Tibial nerve (tissue), 4 donors: ENCODE measurements around the gene TNPO3. TPM values are rescaled to one million over a fixed set of nuclear protein-coding genes. Genes with fewer than 3 reads are reported as not detected.

Source experiments
- DNase-seq, 2 donors: peaks; one replicate each; pipeline ENCODE4 v3.0.0-alpha.2; 2019; ENCODE audit warnings: low spot score in 2 of 2
- H3K27ac ChIP-seq, 4 donors: fragments of 200-600 bp; sonication (generic) in 3 of 4; one replicate each; pipeline ENCODE4 v1.5.1; 2017 to 2019; ENCODE audit warnings: mild to moderate bottlenecking in 1 of 4
- H3K27me3 ChIP-seq, 2 donors: fragments of 200-600 bp; sonication (generic) in 1 of 2; one replicate each; pipeline versions ENCODE4 v1.5.1 to v1.6.0; 2017 to 2019
- H3K36me3 ChIP-seq, 3 donors: fragments of 200-600 bp; sonication (generic); one replicate each; pipeline ENCODE4 v1.5.1; 2018 to 2019
- H3K4me1 ChIP-seq, 4 donors: fragments of 200-600 bp; sonication (generic) in 3 of 4; one replicate each; pipeline ENCODE4 v1.5.1; 2017 to 2019
- H3K4me3 ChIP-seq, 4 donors: fragments of 200-600 bp; sonication (generic) in 3 of 4; one replicate each; pipeline ENCODE4 v1.5.1; 2017 to 2019; ENCODE audit warnings: mild to moderate bottlenecking in 1 of 4, moderate library complexity in 1 of 4
- H3K9me3 ChIP-seq, 4 donors: fragments of 200-600 bp; sonication (generic) in 3 of 4; one replicate each; pipeline ENCODE4 v1.5.1; 2017 to 2019
- CTCF ChIP-seq, 5 experiments: fragments of 200-600 bp in 3 of 5; fragments of 450-650 bp in 2 of 5; sonication (generic) in 3 of 5; IDR thresholded peaks; one replicate each; pipeline ENCODE4 v1.5.1; 2016 to 2019; ENCODE audit warnings: antibody characterized with exemption in 5 of 5, mild to moderate bottlenecking in 3 of 5, moderate library complexity in 2 of 5
- EP300 ChIP-seq, 2 donors: sonication (generic); formaldehyde crosslinking; IDR thresholded peaks; one replicate each; pipeline ENCODE4 v1.6.1; 2017; ENCODE audit warnings: antibody characterized with exemption in 2 of 2, mild to moderate bottlenecking in 1 of 2
- POLR2A ChIP-seq, 2 donors: fragments of 450-650 bp; IDR thresholded peaks; one replicate each; pipeline ENCODE4 v1.6.1; 2017; ENCODE audit warnings: antibody characterized with exemption in 2 of 2, mild to moderate bottlenecking in 2 of 2, moderate library complexity in 2 of 2
- WGBS, 2 donors: methylation state at CpG; one replicate each; pipeline ENCODE4 v1.1.5; 2018; 5-methylcytosine and 5-hydroxymethylcytosine counted together
- small RNA-seq: library from RNA; depleted of rRNA; stranded (forward); fragments of <200 nt; gene quantifications from one replicate; pipeline ENCODE3, GENCODE V24; 2016
- total RNA-seq, 4 donors: library from RNA; depleted of rRNA; stranded (reverse); fragments of >200 nt; gene quantifications; one replicate each; pipeline ENCODE4 v1.1.0, GENCODE V29; 2016

TNPO3 gene
- total RNA-seq, 4 donors from 2014 or later, result 33.9 to 36.9 (median 35.5) TPM

DNA sequence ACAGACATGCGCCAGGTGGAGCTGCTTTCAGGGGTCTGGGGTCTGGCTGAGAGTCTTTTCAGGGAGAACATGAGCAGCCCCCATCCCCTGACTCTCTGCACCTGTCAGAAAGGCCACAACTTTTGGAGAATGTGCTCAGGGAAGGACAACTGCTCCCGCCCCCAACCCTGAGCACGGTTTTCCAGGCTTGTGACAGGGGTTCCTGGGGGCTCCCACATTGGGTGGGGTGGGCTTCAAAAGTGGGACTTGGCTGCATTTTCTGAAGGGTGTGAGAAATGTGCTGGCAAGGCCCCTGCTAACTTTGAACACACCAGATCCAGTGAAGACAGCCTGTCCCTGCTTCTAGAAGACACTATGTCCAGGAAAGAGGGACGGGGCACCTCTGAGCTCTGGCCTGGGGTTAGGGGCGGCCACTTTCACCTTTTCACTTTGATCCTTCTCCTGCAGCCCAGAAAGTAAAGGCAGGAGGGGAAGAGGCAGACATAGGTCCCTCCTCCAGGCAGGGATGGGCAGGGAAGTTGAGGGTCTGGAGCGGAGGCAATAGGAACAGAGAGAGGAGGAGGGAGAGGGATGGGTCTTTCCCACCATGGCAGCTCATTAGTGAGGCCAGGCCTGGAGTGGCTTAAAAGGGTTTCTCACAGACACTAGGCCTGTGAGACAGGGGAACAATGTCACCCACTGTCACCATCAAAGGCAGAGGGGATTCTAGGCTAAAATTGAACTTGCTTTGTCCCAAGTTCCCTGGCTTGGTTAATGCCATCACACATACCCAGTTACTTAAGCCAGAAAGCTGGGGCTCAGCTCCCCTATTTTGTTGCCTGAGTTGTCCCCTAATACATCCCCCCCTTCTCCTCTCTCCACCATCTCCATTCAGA is 145.9 kb downstream of the TNPO3 start:
- TF ChIP-seq EP300 (IDR thresholded peaks at IDR 0.05) (no peak), CTCF (IDR thresholded peaks at IDR 0.05) (no peak), POLR2A (IDR thresholded peaks at IDR 0.05) (no peak)
- Histone ChIP-seq H3K27ac (no peak overlapping the region), H3K36me3 (no peaks in the 10 kb centered on the region), H3K4me1 (peaks cover 0 to 14% (median 3%) of the 10 kb centered on the region in 4 donors), H3K27me3 (peaks cover 0 to 66% of the 10 kb centered on the region in 2 donors), H3K9me3 (no peaks in the 10 kb centered on the region), H3K4me3 (no peak overlapping the region)
- DNase-seq, result no peak
- WGBS, 2 donors, result 88 to 89% methylated on average over 6 of the region's 6 CpGs

GRCh38 chr7:128906766-128907559 is 147.9 kb downstream of the TNPO3 start:
- no peak overlapping the region for H3K4me3 ChIP-seq
- WGBS, 2 donors, result 88 to 89% methylated on average over 12 to 19 of the region's 19 CpGs
- H3K36me3 ChIP-seq, result no peaks in the 10 kb centered on the region
- no peak overlapping the region for H3K27ac ChIP-seq
- no peak for DNase-seq
- H3K27me3 ChIP-seq, result peaks cover 0 to 69% of the 10 kb centered on the region in 2 donors
- H3K4me1 ChIP-seq, result peaks cover 0 to 14% (median 3%) of the 10 kb centered on the region in 4 donors
- no peaks in the 10 kb centered on the region for H3K9me3 ChIP-seq
- TF ChIP-seq EP300 (IDR thresholded peaks at IDR 0.05) (no peak), CTCF (IDR thresholded peaks at IDR 0.05) (no peak), POLR2A (IDR thresholded peaks at IDR 0.05) (no peak)

- Histone ChIP-seq H3K4me3 (no peak overlapping the region), H3K36me3 (no peaks in the 10 kb centered on the region), H3K27ac (no peak overlapping the region), H3K9me3 (no peaks in the 10 kb centered on the region), H3K4me1 (peaks cover 0 to 14% (median 3%) of the 10 kb centered on the region in 4 donors), H3K27me3 (peaks cover 0 to 61% of the 10 kb centered on the region in 2 donors)
- TF ChIP-seq CTCF (IDR thresholded peaks at IDR 0.05) (no peak), EP300 (IDR thresholded peaks at IDR 0.05) (no peak), POLR2A (IDR thresholded peaks at IDR 0.05) (no peak)
- WGBS, 2 donors, result 78 to 88% methylated on average over 5 of the region's 5 CpGs
- no peak for DNase-seq
These were observed 148.7 kb downstream of the TNPO3 start for GRCh38 chr7:128906001-128906765.

DNA sequence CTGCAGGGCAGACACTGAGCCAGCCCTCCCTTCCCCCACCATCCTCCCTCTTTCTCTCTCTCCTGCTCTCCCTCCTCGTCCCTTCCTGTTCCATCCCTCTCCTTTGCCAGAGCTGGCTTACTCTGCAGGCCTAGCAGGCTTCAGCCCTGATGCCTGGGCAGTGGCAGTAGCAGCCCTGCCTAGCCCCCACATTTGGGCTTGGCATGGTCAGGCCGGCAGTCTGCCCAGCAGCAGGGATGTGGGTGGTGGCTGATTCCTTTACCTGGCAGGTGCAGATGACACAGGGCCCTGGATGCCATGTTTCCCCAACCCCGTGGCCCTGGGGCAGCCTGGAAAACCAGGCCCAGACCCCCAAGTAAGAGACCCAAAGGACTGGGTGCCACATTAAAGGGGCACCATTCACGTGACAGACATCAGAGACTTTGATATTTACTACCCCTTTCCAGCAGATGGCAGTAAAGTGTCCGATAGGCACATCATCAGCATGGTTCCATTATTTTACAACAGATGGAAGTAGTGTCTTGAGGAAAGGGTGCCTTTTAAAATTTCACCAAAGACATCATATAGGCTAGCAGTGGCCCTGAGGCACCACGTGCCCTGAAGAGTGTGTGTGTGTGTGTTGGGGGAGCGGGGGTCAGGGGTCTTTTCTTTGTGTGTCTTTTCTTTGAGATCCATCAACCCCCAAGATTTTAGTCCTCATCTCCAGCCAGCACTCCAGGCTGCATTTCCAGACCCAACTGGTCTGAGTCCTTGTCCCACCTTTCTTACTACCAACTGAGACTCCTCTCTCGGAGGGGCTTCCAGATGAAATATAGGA is 150.3 kb downstream of the TNPO3 start:
- H3K27me3 ChIP-seq, result peaks cover 0 to 45% of the 10 kb centered on the region in 2 donors
- DNase-seq, result peak in 1 of 2 donors; percentile 21

More for the DNA sequence above, 150.3 kb downstream of the TNPO3 start:
- TF ChIP-seq EP300 (IDR thresholded peaks at IDR 0.05) (no peak), CTCF (IDR thresholded peaks at IDR 0.05) (peak; percentile 34 to 54 (median 47))
- no peaks in the 10 kb centered on the region for H3K36me3 ChIP-seq
- no peak overlapping the region for H3K4me3 ChIP-seq
- no peak overlapping the region for H3K27ac ChIP-seq
- 40 to 49% methylated on average over 8 of the region's 8 CpGs for WGBS, 2 donors
- H3K4me1 ChIP-seq, result peaks cover 0 to 2% (median under 1%) of the 10 kb centered on the region in 4 donors
- peaks cover 0 to 3% (median 0%) of the 10 kb centered on the region in 4 donors for H3K9me3 ChIP-seq

Small RNA genes within 50 kb of the gene (small RNA-seq; reads per million reads assigned to genes)
- not detected for gene RN7SL306P

Other genes starting within 250 kb of the TNPO3 start
- 10 to 100 TPM in 2 of 4 donors, 1 to 10 TPM in 2; 5.5 to 13.5 (median 9.0) TPM for gene FLNC, start 224.7 kb downstream of the TNPO3 start, total RNA-seq
- gene ATP6V1F, start 192.3 kb downstream of the TNPO3 start, total RNA-seq, result 100 to 1,000 TPM in 1 of 4 donors, 10 to 100 TPM in 3; 57.9 to 122 (median 75.4) TPM
- under 1 TPM; 0.21 to 0.90 (median 0.40) TPM for gene KCP, start 144.4 kb downstream of the TNPO3 start, total RNA-seq
- 10 to 100 TPM in 3 of 4 donors, 1 to 10 TPM in 1; 7.8 to 28.8 (median 15.0) TPM for gene IRF5, start 117.2 kb downstream of the TNPO3 start, total RNA-seq
- 10 to 100 TPM in 1 of 4 donors, 1 to 10 TPM in 3; 2.0 to 10.5 (median 6.3) TPM for gene TSPAN33, start 89.6 kb upstream of the TNPO3 start, total RNA-seq
- gene SMO, start 133.5 kb upstream of the TNPO3 start, total RNA-seq, result 10 to 100 TPM; 26.4 to 65.7 (median 51.5) TPM
- 10 to 100 TPM; 21.6 to 42.9 (median 30.9) TPM for gene AHCYL2, start 169.9 kb upstream of the TNPO3 start, total RNA-seq